Fibroblast of villous mesenchyme (primary cell): ENCODE measurements around the gene NRG3. TPM values are rescaled to one million over a fixed set of nuclear protein-coding genes. Genes with fewer than 3 reads are reported as not detected.

Source experiments
- DNase-seq: peaks from one replicate; pipeline ENCODE4 v3.0.0-alpha.2; 2010; ENCODE audit warnings: low read depth
- H3K4me3 ChIP-seq: 2 replicates; pipeline ENCODE4 v1.5.1; 2011; ENCODE audit warnings: low read depth, mild to moderate bottlenecking, low read length
- CTCF ChIP-seq: IDR thresholded peaks from 2 replicates; pipeline ENCODE4 v1.5.1; 2012; ENCODE audit warnings: low read depth, mild to moderate bottlenecking, low read length; ENCODE audit not compliant: insufficient read depth
- total RNA-seq: library from RNA; depleted of rRNA; stranded (reverse); fragments of >200 nt; gene quantifications from 2 replicates; pipeline ENCODE4 v1.2.3, GENCODE V29; 2012

NRG3 gene
- total RNA-seq, 1 donor: not detected

GRCh38 chr10:81882011-81882410 is 7.0 kb downstream of the NRG3 start:
- TF ChIP-seq CTCF: no peak
- H3K4me3 ChIP-seq: no peak overlapping the region
- no peak for DNase-seq

- H3K4me3 ChIP-seq: no peak overlapping the region
- DNase-seq: no peak
- TF ChIP-seq CTCF: no peak
Measured at GRCh38 chr10:81884856-81885255, 9.9 kb downstream of the NRG3 start.

GRCh38 chr10:81885491-81885890 is 10.5 kb downstream of the NRG3 start:
- no peak overlapping the region for H3K4me3 ChIP-seq
- DNase-seq: no peak
- TF ChIP-seq CTCF: no peak

- H3K4me3 ChIP-seq: no peak overlapping the region
- no peak for DNase-seq
- TF ChIP-seq CTCF: no peak
Measured at GRCh38 chr10:81886939-81887338, 11.9 kb downstream of the NRG3 start.

- no peak overlapping the region for H3K4me3 ChIP-seq
- no peak for DNase-seq
- TF ChIP-seq CTCF: no peak
Measured at GRCh38 chr10:81889181-81889769, 14.3 kb downstream of the NRG3 start.

GRCh38 chr10:81894616-81895015 is 19.6 kb downstream of the NRG3 start:
- no peak for TF ChIP-seq CTCF
- no peak for DNase-seq
- no peak overlapping the region for H3K4me3 ChIP-seq

- no peak for DNase-seq
- no peak for TF ChIP-seq CTCF
- no peak overlapping the region for H3K4me3 ChIP-seq
Measured at GRCh38 chr10:81898518-81898917, 23.5 kb downstream of the NRG3 start.
